Cardiac septum (tissue), 1 donor: ENCODE results near the gene SMC5. TPM values are rescaled to one million over a fixed set of nuclear protein-coding genes. Genes with fewer than 3 reads are reported as not detected.
"Not testable (repeated sequence)": the region's sequence is repeated elsewhere in the genome, so short reads cannot be mapped to it uniquely, and the experiment has no call there.

Source experiments
- DNase-seq: peaks from one replicate; pipeline ENCODE4 v3.0.0-alpha.2; 2020; ENCODE audit warnings: low spot score
- intact Hi-C: fragments of 100-400 bp; cut with DNase I; formaldehyde crosslinking; loops from one replicate; pipeline ENCODE4 v1.14.0; 2022
- total RNA-seq: library from RNA; stranded (reverse); fragmentation: NEBNext Ultra II Directional; extraction: Animal tissue kit (Norgen Biotek cat#: 25700); gene quantifications from one replicate; pipeline ENCODE4 v1.2.1, GENCODE V29; 2021
- donor health status: DM: no; HTN: no; CAD: no.

The SMC5 gene
- total RNA-seq, 1 donor from 2014 or later = 15.0 TPM

GRCh38 chr9:70398145-70398556 lies 139.4 kb downstream of the SMC5 start:
- intact Hi-C loops = no loop called here

GRCh38 chr9:70399141-70399540 lies 140.4 kb downstream of the SMC5 start:
- intact Hi-C loops = no loop called here

More at GRCh38 chr9:70398145-70398556, 139.4 kb downstream of the SMC5 start:
- no peak for DNase-seq

GRCh38 chr9:70400107-70400892 lies 141.5 kb downstream of the SMC5 start:
- intact Hi-C loops = no loop called here
- DNase-seq = no peak

More at GRCh38 chr9:70399141-70399540, 140.4 kb downstream of the SMC5 start:
- DNase-seq = no peak

GRCh38 chr9:70401241-70401640 lies 142.5 kb downstream of the SMC5 start:
- DNase-seq, intact Hi-C loops: not testable (repeated sequence)

GRCh38 chr9:70402213-70402612 lies 143.4 kb downstream of the SMC5 start:
- intact Hi-C loops = no loop called here
- no peak for DNase-seq

- intact Hi-C loops = no loop called here
- no peak for DNase-seq
Observed at GRCh38 chr9:70403166-70403565, 144.4 kb downstream of the SMC5 start.

GRCh38 chr9:70403618-70404025 lies 144.8 kb downstream of the SMC5 start:
- intact Hi-C loops = no loop called here
- DNase-seq = no peak

- DNase-seq = no peak
- intact Hi-C loops = no loop called here
Observed at GRCh38 chr9:70404261-70404660, 145.5 kb downstream of the SMC5 start.

Other genes starting within 250 kb of the SMC5 start
- 3.6 TPM for gene MAMDC2, start 215.1 kb upstream of the SMC5 start, total RNA-seq
- 19.0 TPM for gene KLF9, start 155.7 kb downstream of the SMC5 start, total RNA-seq